GM21360 (cell line): ENCODE data around the gene DCAF5.
"Not testable (repeated sequence)": the region's sequence is repeated elsewhere in the genome, so short reads cannot be mapped to it uniquely, and the experiment has no call there.

Source experiments
- ATAC-seq: cut with Tn5 transposase; IDR thresholded peaks from one replicate; pipeline ENCODE4 v1.9.1; 2021; ENCODE audit warnings: mild to moderate bottlenecking, moderate library complexity; ENCODE audit not compliant: unreplicated experiment

DCAF5 gene, protein sequence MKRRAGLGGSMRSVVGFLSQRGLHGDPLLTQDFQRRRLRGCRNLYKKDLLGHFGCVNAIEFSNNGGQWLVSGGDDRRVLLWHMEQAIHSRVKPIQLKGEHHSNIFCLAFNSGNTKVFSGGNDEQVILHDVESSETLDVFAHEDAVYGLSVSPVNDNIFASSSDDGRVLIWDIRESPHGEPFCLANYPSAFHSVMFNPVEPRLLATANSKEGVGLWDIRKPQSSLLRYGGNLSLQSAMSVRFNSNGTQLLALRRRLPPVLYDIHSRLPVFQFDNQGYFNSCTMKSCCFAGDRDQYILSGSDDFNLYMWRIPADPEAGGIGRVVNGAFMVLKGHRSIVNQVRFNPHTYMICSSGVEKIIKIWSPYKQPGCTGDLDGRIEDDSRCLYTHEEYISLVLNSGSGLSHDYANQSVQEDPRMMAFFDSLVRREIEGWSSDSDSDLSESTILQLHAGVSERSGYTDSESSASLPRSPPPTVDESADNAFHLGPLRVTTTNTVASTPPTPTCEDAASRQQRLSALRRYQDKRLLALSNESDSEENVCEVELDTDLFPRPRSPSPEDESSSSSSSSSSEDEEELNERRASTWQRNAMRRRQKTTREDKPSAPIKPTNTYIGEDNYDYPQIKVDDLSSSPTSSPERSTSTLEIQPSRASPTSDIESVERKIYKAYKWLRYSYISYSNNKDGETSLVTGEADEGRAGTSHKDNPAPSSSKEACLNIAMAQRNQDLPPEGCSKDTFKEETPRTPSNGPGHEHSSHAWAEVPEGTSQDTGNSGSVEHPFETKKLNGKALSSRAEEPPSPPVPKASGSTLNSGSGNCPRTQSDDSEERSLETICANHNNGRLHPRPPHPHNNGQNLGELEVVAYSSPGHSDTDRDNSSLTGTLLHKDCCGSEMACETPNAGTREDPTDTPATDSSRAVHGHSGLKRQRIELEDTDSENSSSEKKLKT

DNA sequence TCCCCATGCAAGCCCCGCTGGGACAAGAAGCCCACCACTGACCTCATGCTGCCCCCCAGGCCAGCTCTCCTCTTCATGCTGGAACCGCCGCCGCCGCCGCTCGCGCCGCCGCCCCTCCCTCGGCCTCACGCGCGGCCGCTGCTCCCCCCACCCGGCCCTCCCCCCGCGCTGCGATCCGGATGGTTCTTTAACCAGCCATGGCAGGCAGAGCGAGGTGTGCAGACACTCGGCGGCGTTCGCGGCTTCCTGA is at the start of gene DCAF5:
Gene DCAF5, minus strand, starts transcription at position 218 of the 250 bp plus-strand sequence. Its CDS starts 141 bp downstream, at position 77.
- no peak for ATAC-seq

DNA sequence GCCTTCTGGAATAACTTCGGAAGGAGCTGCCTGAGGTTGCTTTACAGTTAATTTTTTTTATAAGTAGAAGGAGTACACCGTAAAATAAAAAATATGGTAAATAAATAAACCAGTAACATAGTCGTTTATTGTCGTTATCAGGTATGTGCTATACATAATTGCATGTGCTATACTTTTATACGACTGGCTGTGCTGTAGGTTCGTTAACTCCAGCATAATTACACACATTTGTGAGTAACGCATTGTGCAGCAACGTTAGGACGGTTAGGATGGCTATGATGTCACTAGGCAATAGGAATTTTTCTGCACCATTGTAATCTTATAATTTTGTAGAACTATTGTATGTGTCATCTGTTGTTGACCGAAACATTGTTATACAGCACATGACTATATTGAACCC is 46.9 kb upstream of the DCAF5 start:
- no peak for ATAC-seq

DNA sequence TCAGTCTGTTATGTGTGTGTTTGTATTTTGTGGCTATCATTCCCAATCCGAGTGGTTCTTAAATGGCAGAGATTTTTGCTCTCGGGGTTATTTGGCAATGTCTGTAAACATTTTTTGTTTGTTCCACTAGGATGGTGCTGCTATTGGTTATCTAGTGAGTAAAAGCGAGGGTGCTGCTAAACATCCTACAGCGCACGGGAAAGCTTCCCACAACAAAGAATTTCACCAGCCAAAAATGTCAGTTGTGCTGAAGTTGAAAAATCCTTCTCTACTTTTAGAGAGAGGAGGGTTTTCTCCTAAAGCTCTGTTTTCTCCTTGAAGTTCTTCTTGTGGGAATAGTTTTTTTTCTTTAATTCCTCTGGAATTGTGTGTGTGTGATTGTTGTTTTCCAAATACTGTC is 40.8 kb upstream of the DCAF5 start:
- ATAC-seq = no peak

DNA sequence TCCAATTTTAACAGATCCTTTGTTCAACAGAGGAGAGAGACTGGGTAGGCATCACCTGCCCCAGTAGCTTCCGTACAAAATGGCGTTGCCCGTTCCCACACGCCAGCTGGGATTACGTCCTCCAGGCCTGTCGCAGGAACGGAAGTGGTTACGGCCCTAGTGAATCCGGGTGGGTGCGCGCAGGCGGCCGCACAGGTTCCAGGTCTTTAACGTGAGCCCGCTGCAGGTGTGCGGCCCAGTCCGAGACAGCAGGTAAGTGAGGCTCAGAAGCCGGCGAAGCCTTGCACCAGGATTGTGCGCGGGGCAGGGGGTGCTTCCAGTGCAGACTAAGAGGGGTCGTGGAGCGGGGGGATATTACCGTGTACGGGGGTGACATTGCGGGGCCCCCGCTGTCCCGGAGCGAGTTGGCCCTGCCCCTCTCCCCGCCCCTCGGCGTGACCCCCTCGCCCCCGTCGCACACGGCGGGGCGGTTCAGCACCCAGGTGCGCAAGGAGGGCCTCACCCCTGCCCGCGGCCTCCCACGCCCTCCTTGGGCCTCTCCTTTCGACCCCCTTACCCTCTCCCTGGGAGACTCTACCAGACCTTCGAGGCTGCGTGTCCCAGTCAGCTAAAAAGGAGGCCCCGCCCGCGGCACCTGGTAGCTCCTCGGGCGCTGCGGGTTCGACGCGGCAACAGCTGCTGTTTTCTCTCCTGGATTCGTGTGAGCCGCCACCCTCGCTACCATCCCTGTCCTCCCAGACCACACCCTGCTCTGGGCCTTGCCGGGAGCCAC is 38.6 kb upstream of the DCAF5 start, which contains the start of gene EXD2:
Gene EXD2, plus strand, starts transcription at position 159 of the 772 bp plus-strand sequence. CDS start 17,973 bp downstream, outside the sequence.
- ATAC-seq = peak; percentile 84

DNA sequence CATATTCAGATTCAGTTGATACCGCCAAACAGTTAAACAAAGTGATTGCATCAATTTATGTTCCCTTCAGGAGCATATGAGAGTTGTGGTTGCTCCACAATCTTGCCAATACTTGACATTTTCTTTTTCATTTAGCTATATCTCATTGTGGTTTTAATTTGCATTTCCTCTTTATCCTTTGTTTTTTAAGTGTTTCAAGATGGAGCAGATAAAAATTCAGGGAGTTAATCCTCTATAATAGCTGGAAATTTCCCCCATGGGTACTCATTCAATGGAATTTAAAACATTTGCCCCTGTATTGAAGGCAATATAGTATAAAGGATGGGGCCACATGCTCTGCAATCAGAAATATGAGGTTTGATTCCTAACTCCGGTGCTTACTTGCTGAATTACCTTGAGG is 37.3 kb upstream of the DCAF5 start:
- ATAC-seq = no peak

DNA sequence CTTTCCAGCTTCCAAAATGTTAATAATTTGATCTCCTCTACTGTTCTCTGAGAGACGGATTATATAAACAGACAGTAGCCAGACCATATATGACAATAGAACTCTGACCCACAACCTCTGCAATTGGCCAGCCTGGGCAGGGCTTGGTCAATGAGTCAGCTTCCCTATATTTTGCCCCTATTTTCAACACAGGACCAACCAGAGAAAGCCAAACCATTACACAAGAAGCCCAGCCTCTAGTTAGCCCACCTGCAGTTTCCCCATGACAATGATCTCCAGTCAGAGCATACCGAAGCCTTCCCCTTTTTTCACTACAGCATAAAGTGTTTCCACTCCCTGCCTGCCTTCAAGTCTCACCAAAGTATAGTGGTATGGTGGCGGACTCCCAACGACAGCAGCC is 30.8 kb upstream of the DCAF5 start:
- ATAC-seq = no peak

DNA sequence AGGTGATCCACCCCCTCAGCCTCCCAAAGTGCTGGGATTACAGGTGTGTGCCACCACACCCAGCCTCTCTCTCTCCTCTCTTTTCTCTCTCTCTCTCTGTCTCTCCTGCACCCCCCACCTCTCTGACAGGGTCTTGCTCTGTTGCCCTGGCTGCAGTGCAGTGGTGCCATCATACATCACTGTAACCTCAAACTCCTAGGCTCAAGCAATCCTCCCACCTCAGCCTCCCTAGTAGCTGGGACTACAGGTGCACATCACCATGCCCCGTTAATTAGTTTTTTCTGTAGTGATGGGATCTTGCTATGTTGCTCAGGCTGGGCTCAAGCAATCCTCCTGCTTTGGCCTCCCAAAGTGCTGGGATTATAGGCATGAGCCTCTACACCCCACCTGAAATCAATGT is 29.7 kb upstream of the DCAF5 start:
- ATAC-seq = not testable (repeated sequence)

DNA sequence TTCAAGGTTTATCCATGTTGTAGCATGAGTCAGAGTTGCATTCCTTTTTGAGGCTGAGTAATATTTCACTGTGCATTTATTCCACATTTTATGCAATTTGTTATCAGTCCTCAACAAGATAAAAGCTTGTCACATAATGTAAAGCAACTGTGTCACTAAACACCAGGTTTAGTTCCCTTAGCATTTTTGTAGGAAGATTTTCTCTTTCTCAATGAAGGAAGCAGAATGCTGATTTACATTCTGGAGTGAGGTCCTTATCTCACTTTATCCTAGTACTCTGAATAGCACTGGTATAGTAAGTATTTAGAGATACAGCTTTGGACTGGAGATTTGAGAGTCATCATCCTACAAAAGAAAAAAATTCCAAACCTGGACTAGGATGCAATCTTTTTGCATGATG is 28.6 kb upstream of the DCAF5 start:
- ATAC-seq = no peak

DNA sequence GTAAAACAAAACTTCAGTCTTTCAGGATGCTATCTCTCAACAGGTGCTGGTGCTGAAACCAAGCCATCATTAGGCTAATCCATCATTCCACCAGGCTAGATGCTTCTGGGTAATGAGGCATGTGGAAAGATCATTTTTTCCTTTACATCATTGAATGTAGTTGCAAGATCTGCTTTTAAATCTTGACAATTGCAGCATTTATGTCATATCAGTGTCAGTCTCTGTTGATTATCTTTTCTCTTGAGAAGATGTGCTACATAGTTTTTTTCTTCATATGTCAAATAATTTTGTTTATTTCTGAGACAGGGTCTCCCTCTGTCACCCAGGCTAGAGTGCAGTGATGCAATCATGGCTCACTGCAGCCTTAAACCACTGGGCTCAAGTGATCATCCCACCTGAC is 22.2 kb upstream of the DCAF5 start:
- no peak for ATAC-seq

DNA sequence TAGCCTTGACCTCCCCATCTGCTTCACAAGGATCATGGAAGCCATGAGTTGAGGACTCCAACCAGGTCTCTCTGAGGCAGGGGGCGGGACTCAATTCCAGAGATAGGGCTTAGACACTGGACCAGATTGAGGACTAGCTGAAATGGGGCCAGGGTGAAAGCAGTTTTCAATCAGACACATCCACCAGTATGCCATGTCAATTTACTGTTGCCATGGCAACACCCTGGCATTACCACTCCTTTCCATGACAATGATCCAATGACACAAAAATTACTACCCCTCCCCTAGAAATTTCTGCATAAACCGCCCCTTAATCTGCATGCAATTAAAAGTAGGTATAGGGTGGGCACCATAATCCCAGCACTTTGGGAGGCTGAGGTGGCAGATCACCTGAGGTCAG is 18.6 kb upstream of the DCAF5 start:
- no peak for ATAC-seq

DNA sequence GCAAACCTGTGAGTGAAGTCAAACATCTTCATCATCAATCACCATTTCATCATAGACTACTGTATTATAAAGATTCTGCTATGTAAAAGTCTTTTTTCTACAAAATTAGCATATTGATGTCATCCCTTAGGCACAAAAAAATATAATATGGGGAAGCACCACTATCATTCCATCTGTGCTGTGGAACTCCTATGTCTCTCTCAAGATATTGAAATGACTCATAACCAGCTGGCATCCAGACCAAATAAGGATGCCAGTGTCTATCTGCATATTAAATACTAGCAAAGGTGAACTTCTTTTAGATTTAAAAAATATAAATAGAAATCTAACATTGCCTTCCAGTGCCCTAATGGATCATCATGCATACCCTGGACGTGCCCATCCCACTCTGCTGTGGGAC is 17.9 kb upstream of the DCAF5 start:
- ATAC-seq = no peak

DNA sequence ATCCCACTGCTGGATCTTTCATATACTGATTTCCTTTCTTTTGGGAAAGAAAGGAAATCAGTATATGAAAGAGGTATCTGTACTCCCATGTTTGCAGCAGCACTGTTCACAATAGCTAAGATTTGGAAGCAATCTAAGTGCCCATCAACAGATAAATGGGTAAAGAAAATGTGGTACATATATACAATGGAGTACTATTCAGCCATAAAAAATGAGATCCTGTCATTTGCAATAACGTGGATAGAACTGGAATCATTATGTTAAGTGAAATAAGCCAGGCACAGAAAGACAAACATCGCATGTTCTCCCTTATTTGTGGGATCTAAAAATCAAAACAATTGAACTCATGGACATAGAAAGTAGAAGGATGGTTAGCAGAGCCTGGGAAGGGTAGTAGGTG is 12.9 kb upstream of the DCAF5 start:
- ATAC-seq = not testable (repeated sequence)

DNA sequence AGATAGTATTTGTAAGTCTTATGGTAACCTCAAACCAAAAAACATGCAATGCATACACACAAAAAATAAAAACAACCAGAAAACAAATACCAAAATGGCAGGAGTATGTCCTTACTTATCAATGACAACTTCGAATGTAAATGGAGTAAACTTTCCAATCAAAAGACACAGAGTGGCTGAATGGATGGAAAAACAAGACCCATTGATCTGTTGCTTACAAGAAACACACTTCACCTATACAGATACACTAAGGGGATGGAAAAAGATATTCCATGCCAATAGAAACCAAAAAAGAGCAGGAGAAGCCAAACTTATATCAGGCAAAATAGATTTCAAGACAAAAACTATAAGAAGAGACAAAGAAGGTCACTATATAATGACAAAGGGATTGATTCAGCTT is 8.7 kb upstream of the DCAF5 start:
- no peak for ATAC-seq

DNA sequence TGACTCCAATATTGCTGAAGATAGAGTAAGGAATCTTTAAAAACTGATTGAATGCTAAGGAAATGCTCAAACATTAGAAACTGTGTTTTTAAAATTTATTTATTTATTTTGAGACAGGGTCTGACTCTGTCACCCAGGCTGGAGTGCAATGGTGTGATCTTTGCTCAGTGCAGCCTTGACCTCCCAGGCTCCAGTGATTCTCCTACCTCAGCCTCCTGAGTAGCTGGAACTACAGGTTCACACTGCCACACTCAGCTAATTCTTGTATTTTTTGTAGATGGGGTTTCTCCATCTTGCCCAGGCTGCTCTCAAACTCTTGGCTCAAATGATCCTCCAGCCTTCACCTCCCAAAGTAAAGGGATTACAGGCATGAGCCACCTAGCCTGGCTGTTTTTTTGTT is 3.3 kb upstream of the DCAF5 start:
- no peak for ATAC-seq

DNA sequence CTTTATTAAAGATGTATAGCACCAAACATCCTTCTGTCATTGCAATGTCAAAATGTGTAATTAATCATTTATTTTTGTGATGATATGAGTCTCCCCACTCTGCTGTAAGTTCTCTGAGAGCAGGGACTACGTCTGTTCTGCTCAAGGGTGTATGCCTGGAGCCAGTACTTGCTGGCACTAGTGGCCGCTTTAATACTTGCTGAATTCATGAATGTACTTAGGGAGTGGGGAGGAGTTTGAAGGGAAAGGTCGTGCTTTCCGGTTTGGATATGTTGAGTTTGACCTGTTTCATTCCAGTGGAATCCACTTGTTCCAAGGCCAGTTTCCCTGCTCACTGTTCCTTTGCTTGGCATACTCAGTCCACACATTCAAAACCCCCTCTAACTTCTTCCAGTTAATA is 1.9 kb upstream of the DCAF5 start:
- ATAC-seq = no peak

DNA sequence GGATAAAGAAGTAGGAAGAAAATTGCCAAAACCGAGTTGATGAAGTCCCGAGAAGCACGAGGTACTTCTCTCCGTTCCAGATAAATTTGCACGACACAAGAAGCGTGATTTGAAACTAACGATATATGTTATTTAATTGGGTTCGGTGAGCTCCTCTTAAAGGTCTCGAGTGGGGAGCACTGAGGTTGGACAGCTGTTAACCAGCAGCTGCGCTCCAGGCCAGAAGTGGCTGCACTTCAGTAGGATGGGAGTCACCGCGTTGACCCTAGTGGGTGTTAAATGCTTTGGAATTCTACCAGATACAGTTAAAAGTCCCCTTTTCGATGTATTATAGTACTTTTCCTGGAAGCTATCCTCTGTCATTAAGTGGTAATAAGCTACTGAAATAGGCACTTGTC is 953 bp upstream of the DCAF5 start:
- no peak for ATAC-seq

DNA sequence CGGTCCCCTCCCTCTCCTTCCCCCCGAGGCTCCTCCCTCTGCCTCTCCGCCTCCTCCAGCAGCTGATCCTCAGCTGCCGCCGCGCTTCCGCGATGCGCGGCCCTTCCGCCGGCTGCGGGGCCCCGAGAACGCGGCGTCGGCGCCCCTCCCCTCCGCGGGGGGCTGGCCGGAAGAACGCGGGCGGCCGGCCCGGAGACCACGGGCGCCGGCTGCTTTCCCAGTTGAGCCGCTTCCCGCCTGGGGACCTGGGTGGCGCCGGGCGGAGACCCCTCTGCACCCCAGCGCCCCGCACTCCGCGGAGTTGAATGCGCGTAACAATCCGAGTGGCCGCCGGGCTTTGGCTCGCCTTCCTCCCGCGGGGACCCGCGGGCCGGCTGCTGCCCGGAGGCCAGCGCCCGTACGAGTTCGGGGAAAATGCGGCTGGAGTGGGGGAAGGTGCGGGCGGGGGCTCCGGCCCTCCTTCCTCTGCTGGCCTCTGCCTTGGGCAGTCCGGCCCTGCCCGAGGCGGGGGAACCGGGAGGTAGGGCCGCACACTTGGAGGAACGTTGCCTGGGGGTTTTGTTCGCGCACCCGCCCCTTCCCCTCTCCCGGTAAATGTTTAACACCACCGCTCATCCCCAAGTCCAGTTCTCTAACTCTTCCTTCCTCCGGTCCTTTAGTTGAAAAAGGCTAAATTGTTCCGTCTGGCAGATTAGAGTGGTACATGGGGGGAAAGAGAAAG is 393 bp upstream of the DCAF5 start:
- ATAC-seq = peak; percentile 80

DNA sequence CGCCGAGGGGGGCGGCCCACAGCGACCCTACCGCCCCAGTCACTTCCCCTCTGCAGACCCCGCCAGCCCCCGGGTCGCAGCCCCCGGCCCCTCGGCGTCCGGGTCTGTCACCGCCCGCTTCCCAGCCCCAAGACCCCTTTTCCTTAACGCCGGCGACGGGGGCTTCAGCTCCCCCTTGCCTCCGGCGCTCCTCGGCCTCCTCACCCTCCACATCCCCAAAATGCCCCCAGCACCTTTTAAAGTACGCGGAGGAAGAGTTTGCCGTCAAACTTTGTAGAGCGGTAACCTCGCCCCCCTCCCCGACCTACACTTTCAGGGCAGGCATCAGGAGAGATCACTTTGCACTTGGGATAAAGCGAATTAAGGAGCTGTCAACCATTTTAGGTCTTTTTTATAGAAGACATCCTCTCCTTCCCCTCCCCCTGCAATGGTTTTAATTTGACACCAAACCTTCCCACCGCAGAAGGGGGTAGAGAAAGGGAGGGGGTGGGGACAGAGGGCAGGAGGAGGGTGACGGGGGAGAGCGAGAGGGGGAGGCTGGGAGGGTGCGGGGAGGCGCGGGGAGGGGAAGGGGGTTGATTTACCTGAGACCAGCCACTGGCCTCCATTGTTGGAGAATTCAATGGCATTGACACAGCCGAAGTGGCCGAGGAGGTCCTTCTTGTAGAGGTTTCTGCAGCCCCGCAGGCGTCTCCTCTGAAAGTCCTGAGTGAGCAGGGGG is 578 bp downstream of the DCAF5 start:
- no peak for ATAC-seq

DNA sequence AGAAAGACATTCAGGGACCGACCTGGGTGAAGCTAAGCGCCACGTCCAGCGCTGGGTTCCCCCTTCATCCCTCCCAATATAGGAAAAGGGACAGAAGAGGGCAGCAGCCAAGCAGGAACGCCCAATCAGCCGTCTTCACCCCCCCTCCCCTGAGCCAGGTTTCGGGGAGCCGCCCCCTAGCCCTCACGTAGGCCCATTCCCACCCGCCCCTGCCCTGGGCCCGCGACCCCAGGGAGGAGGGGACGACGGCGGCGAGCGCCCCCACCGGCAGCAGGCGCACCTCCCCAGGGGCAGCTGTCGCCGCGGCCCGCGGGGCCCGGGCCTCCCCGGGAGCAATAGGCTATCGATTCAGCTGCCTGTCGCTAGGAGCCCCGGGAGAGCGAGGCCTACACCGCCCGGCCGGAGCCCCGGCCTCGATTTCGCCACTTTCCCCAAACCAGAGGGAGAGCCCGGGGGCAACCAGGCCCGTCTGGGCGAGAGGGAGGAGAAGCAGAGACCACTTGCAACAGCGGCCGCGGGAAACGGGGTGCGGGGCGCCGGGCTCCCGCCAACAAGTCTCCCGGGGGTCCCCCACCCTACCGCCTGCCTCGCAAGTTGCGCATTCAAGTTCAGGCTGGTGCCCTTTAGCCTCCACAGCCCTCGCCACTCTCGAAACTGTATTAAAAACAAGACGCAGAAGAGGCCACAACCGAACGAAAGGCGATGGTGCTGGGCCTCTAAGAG is 1.3 kb downstream of the DCAF5 start:
- peak; percentile 47 for ATAC-seq
